OCI-LY3 (cell line): ENCODE measurements around the gene CCNB1.
"Not testable (repeated sequence)": the region's sequence is repeated elsewhere in the genome, so short reads cannot be mapped to it uniquely, and the experiment has no call there.

ENCODE experiments used
- H2AFZ ChIP-seq: fragments of 200-600, 300-600 bp; shearing (Covaris generic); 2 replicates; pipeline ENCODE4 v1.6.0; 2014; ENCODE audit warnings: antibody characterized with exemption, low read depth, low read length
- H3K27ac ChIP-seq: fragments of 200-600, 300-600 bp; sonication (generic); 2 replicates; pipeline ENCODE4 v1.5.1; 2014; ENCODE audit warnings: mild to moderate bottlenecking, low read length, moderate library complexity, mixed read lengths
- H3K27me3 ChIP-seq: fragments of 200-600, 300-600 bp; sonication (generic); 2 replicates; pipeline ENCODE4 v1.6.1; 2014; ENCODE audit warnings: low read depth, low read length, mixed read lengths
- H3K36me3 ChIP-seq: fragments of 200-600, 300-600 bp; sonication (generic); replicated peaks from 2 replicates; pipeline ENCODE3; 2014; ENCODE audit warnings: low read depth, low read length, mixed read lengths
- H3K4me1 ChIP-seq: fragments of 300-600, 200-600 bp; sonication (generic); 2 replicates; pipeline ENCODE4 v1.6.1; 2014; ENCODE audit warnings: low read length, mixed read lengths
- H3K4me2 ChIP-seq: fragments of 200-600, 300-600 bp; sonication (generic); 2 replicates; pipeline ENCODE4 v1.6.1; 2014; ENCODE audit warnings: low read length, mixed read lengths
- H3K4me3 ChIP-seq: fragments of 300-600, 200-600 bp; sonication (generic); 2 replicates; pipeline ENCODE4 v1.5.1; 2014; ENCODE audit warnings: antibody characterized with exemption, mild to moderate bottlenecking, low read length, moderate library complexity
- H3K79me2 ChIP-seq: fragments of 300-600, 200-600 bp; shearing (Covaris generic); 2 replicates; pipeline ENCODE4 v1.6.1; 2014; ENCODE audit warnings: mild to moderate bottlenecking, low read length, mixed read lengths
- H3K9ac ChIP-seq: fragments of 300-600, 200-600 bp; shearing (Covaris generic); 2 replicates; pipeline ENCODE4 v1.6.0; 2014; ENCODE audit warnings: mild to moderate bottlenecking, low read length, moderate library complexity
- H3K9me3 ChIP-seq: fragments of 200-600, 300-600 bp; shearing (Covaris generic); 2 replicates; pipeline ENCODE4 v1.6.1; 2014; ENCODE audit warnings: low read length, mixed read lengths; ENCODE audit not compliant: insufficient read depth
- H4K20me1 ChIP-seq: fragments of 200-600, 300-600 bp; sonication (generic); 2 replicates; pipeline ENCODE4 v1.6.1; 2016; ENCODE audit warnings: low read length, mixed read lengths; ENCODE audit not compliant: insufficient read depth
- CTCF ChIP-seq: fragments of 200-600, 300-600 bp; sonication (generic); IDR thresholded peaks from 2 replicates; pipeline ENCODE4 v1.5.1; 2014; ENCODE audit warnings: antibody characterized with exemption, low read length, low read depth
- EZH2phosphoT487 ChIP-seq: fragments of 200-600 bp; shearing (Covaris generic); IDR thresholded peaks from 2 replicates; pipeline ENCODE4 v1.6.1; 2018; ENCODE audit warnings: antibody characterized with exemption, mixed run types, low read depth

CCNB1 gene

GRCh38 chr5:69140827-69141226, 26.1 kb upstream of the CCNB1 start:
- Histone ChIP-seq H3K4me1 (no peaks in the 10 kb centered on the region), H3K27ac (no peak overlapping the region), H4K20me1 (no peaks in the 10 kb centered on the region), H3K36me3 (no peaks in the 10 kb centered on the region), H3K79me2 (no peaks in the 10 kb centered on the region), H2AFZ (no peak overlapping the region), H3K9me3 (no peaks in the 10 kb centered on the region), H3K4me3 (no peak overlapping the region), H3K27me3 (no peaks in the 10 kb centered on the region), H3K4me2 (no peak overlapping the region), H3K9ac (no peak overlapping the region)
- no peak for TF ChIP-seq CTCF
- no peak for TF ChIP-seq EZH2phosphoT487

- not testable (repeated sequence) for H4K20me1 ChIP-seq, H3K4me3 ChIP-seq, H3K27ac ChIP-seq, H3K27me3 ChIP-seq, H3K9ac ChIP-seq, H3K36me3 ChIP-seq, H3K9me3 ChIP-seq, H3K79me2 ChIP-seq, H3K4me2 ChIP-seq, H2AFZ ChIP-seq, H3K4me1 ChIP-seq
These were observed 18.4 kb upstream of the CCNB1 start for GRCh38 chr5:69148576-69148975.

GRCh38 chr5:69148981-69149675, 17.8 kb upstream of the CCNB1 start:
- no peaks in the 10 kb centered on the region for H3K4me1 ChIP-seq
- H3K9me3 ChIP-seq: no peaks in the 10 kb centered on the region
- no peaks in the 10 kb centered on the region for H3K79me2 ChIP-seq
- H3K4me3 ChIP-seq: no peak overlapping the region
- no peak overlapping the region for H3K27ac ChIP-seq
- H3K27me3 ChIP-seq: no peaks in the 10 kb centered on the region
- TF ChIP-seq EZH2phosphoT487 (no peak), CTCF (no peak)
- H3K4me2 ChIP-seq: no peak overlapping the region
- no peak overlapping the region for H3K9ac ChIP-seq
- H3K36me3 ChIP-seq: no peaks in the 10 kb centered on the region
- H2AFZ ChIP-seq: no peak overlapping the region
- H4K20me1 ChIP-seq: no peaks in the 10 kb centered on the region

GRCh38 chr5:69149676-69150010, 17.3 kb upstream of the CCNB1 start:
- H3K27me3 ChIP-seq: no peaks in the 10 kb centered on the region
- no peaks in the 10 kb centered on the region for H3K4me1 ChIP-seq
- no peak overlapping the region for H2AFZ ChIP-seq
- no peaks in the 10 kb centered on the region for H3K36me3 ChIP-seq
- TF ChIP-seq EZH2phosphoT487: no peak
- no peak overlapping the region for H3K9ac ChIP-seq
- H3K4me3 ChIP-seq: no peak overlapping the region
- no peaks in the 10 kb centered on the region for H3K9me3 ChIP-seq
- H3K79me2 ChIP-seq: no peaks in the 10 kb centered on the region
- no peak overlapping the region for H3K4me2 ChIP-seq
- H4K20me1 ChIP-seq: no peaks in the 10 kb centered on the region
- no peak overlapping the region for H3K27ac ChIP-seq

GRCh38 chr5:69152731-69153130, 14.2 kb upstream of the CCNB1 start:
- H4K20me1 ChIP-seq: no peaks in the 10 kb centered on the region
- no peaks in the 10 kb centered on the region for H3K36me3 ChIP-seq
- H2AFZ ChIP-seq: no peak overlapping the region
- H3K9ac ChIP-seq: no peak overlapping the region
- no peaks in the 10 kb centered on the region for H3K9me3 ChIP-seq
- no peak for TF ChIP-seq EZH2phosphoT487
- TF ChIP-seq CTCF: no peak
- H3K79me2 ChIP-seq: no peaks in the 10 kb centered on the region
- H3K27ac ChIP-seq: no peak overlapping the region
- no peak overlapping the region for H3K4me2 ChIP-seq
- H3K4me1 ChIP-seq: no peaks in the 10 kb centered on the region
- H3K4me3 ChIP-seq: no peak overlapping the region
- no peaks in the 10 kb centered on the region for H3K27me3 ChIP-seq
